MM.1S (cell line): Measurements from ENCODE around the gene GLA.
A peak's percentile ranks its signal among the peaks of the same experiment; 100 is the strongest.

Experiments
- DNase-seq: peaks from one replicate; pipeline ENCODE4 v3.0.0-alpha.2; 2015
- H2AFZ ChIP-seq: fragments of 300-600 bp; sonication (generic); 2 replicates; pipeline ENCODE4 v1.6.0; 2016; ENCODE audit warnings: antibody characterized with exemption, low read length
- H3F3A ChIP-seq: fragments of 300-600 bp; sonication (generic); 2 replicates; pipeline ENCODE4 v1.6.1; 2016; ENCODE audit warnings: mild to moderate bottlenecking, antibody characterized with exemption, low read length, moderate library complexity, mixed read lengths; ENCODE audit not compliant: insufficient read depth
- H3K27ac ChIP-seq: fragments of 300-600 bp; sonication (generic); 2 replicates; pipeline ENCODE4 v1.5.1; 2016; ENCODE audit warnings: mild to moderate bottlenecking, low read length
- H3K27me3 ChIP-seq: fragments of 300-600 bp; sonication (generic); replicated peaks from 2 replicates; pipeline ENCODE4 v1.6.0; 2016; ENCODE audit warnings: low read length; ENCODE audit not compliant: insufficient read depth
- H3K36me3 ChIP-seq: fragments of 300-600 bp; sonication (generic); replicated peaks from 2 replicates; pipeline ENCODE4 v1.6.1; 2016; ENCODE audit warnings: mild to moderate bottlenecking, low read length, mixed read lengths; ENCODE audit not compliant: insufficient read depth
- H3K4me1 ChIP-seq: fragments of 300-600 bp; sonication (generic); 2 replicates; pipeline ENCODE4 v1.6.1; 2016; ENCODE audit warnings: low read length, mixed read lengths
- H3K4me2 ChIP-seq: fragments of 300-600 bp; sonication (generic); 2 replicates; pipeline ENCODE4 v1.6.0; 2016; ENCODE audit warnings: low read depth, low read length
- H3K4me3 ChIP-seq: fragments of 300-600 bp; sonication (generic); 2 replicates; pipeline ENCODE4 v1.5.1; 2016; ENCODE audit warnings: low read length, mixed read lengths
- H3K79me2 ChIP-seq: fragments of 300-600 bp; sonication (generic); 2 replicates; pipeline ENCODE4 v1.6.1; 2016; ENCODE audit warnings: mixed run types, low read length, mixed read lengths
- H3K9ac ChIP-seq: fragments of 300-600 bp; sonication (generic); 2 replicates; pipeline ENCODE4 v1.6.1; 2016; ENCODE audit warnings: low read length, mixed read lengths
- H3K9me2 ChIP-seq: fragments of 300-600 bp; sonication (generic); replicated peaks from 2 replicates; pipeline ENCODE4 v1.6.1; 2016; ENCODE audit warnings: mild to moderate bottlenecking, low read length, mixed read lengths; ENCODE audit not compliant: insufficient read depth
- H3K9me3 ChIP-seq: fragments of 300-600 bp; sonication (generic); replicated peaks from 2 replicates; pipeline ENCODE4 v1.6.1; 2016; ENCODE audit warnings: mild to moderate bottlenecking, low read length, mixed read lengths; ENCODE audit not compliant: insufficient read depth
- H4K20me1 ChIP-seq: fragments of 300-600 bp; sonication (generic); 2 replicates; pipeline ENCODE4 v1.6.1; 2016; ENCODE audit warnings: mild to moderate bottlenecking, low read length, moderate library complexity, mixed read lengths; ENCODE audit not compliant: insufficient read depth
- CTCF ChIP-seq: fragments of 300-600 bp; sonication (generic); IDR thresholded peaks from 2 replicates; pipeline ENCODE4 v1.5.1; 2016; ENCODE audit warnings: antibody characterized with exemption, low read length, mixed read lengths
- EZH2 ChIP-seq: fragments of 300-600 bp; sonication (generic); optimal IDR thresholded peaks from 2 replicates; pipeline ENCODE3; 2017; ENCODE audit warnings: low read depth, mild to moderate bottlenecking, antibody characterized with exemption, low read length, mixed read lengths
- EZH2phosphoT487 ChIP-seq: fragments of 300-600 bp; sonication (generic); IDR thresholded peaks from 2 replicates; pipeline ENCODE4 v1.6.1; 2018; ENCODE audit warnings: antibody characterized with exemption, low read length

GLA gene

GRCh38 chrX:101407167-101407747 is 468 bp downstream of the GLA start:
- DNase-seq = no peak
- Histone ChIP-seq H3K4me2 (peak overlapping the region; percentile 63), H3K4me3 (peak overlapping the region; percentile 83), H3K27me3 (no peaks in the 10 kb centered on the region), H3K79me2 (peaks cover 68% of the 10 kb centered on the region), H3K9ac (peak overlapping the region; percentile 91), H3K4me1 (0 out of 2 replicates have a peak, but pooled peaks cover 3% of the 10 kb centered on the region), H3K36me3 (no peaks in the 10 kb centered on the region), H3K9me2 (no peaks in the 10 kb centered on the region), H3K9me3 (no peaks in the 10 kb centered on the region), H3K27ac (peak overlapping the region; percentile 84; the same call in 1 of the 2 replicates), H2AFZ (peak overlapping the region; percentile 74), H3F3A (peaks cover 6% of the 10 kb centered on the region), H4K20me1 (no peaks in the 10 kb centered on the region)
- TF ChIP-seq EZH2phosphoT487 = no peak
- no peak for TF ChIP-seq CTCF
- no peak for TF ChIP-seq EZH2

GRCh38 chrX:101399825-101400224 is 7.9 kb downstream of the GLA start:
- H3K9me3 ChIP-seq = no peaks in the 10 kb centered on the region
- H3K4me3 ChIP-seq = no peak overlapping the region
- H2AFZ ChIP-seq = no peak overlapping the region
- H3K4me1 ChIP-seq = no peaks in the 10 kb centered on the region
- H3K9me2 ChIP-seq = no peaks in the 10 kb centered on the region
- H3K4me2 ChIP-seq = no peak overlapping the region
- peaks cover 3% of the 10 kb centered on the region; the same call in 1 of the 2 replicates for H3K79me2 ChIP-seq
- peaks cover 22% of the 10 kb centered on the region; the same call in 1 of the 2 replicates for H3F3A ChIP-seq
- H3K36me3 ChIP-seq = no peaks in the 10 kb centered on the region
- no peak overlapping the region for H3K27ac ChIP-seq
- no peak overlapping the region for H3K9ac ChIP-seq
- H4K20me1 ChIP-seq = no peaks in the 10 kb centered on the region
- no peak for DNase-seq
- TF ChIP-seq EZH2phosphoT487 (no peak), CTCF (no peak), EZH2 (no peak)
- H3K27me3 ChIP-seq = no peaks in the 10 kb centered on the region

- no peak overlapping the region for H3K27ac ChIP-seq
- H3K4me2 ChIP-seq = no peak overlapping the region
- TF ChIP-seq EZH2 = no peak
- TF ChIP-seq CTCF = no peak
- TF ChIP-seq EZH2phosphoT487 = no peak
- H2AFZ ChIP-seq = no peak overlapping the region
- no peaks in the 10 kb centered on the region for H3K9me2 ChIP-seq
- H3K4me3 ChIP-seq = no peak overlapping the region
- no peaks in the 10 kb centered on the region for H3K36me3 ChIP-seq
- H3K9ac ChIP-seq = no peak overlapping the region
- no peaks in the 10 kb centered on the region for H3K79me2 ChIP-seq
- no peak for DNase-seq
- no peaks in the 10 kb centered on the region for H3K9me3 ChIP-seq
- H3F3A ChIP-seq = peaks cover 22% of the 10 kb centered on the region; the same call in 1 of the 2 replicates
- H4K20me1 ChIP-seq = no peaks in the 10 kb centered on the region
- H3K27me3 ChIP-seq = no peaks in the 10 kb centered on the region
- no peaks in the 10 kb centered on the region for H3K4me1 ChIP-seq
Observed at GRCh38 chrX:101398694-101399093, 9.0 kb downstream of the GLA start.
